GM19025 (cell line): Measurements from ENCODE around the gene POLG.

ENCODE experiments used
- ATAC-seq: cut with Tn5 transposase; IDR thresholded peaks from one replicate; pipeline ENCODE4 v1.9.1; 2021; ENCODE audit warnings: mild to moderate bottlenecking, low read depth, moderate library complexity; ENCODE audit not compliant: unreplicated experiment

POLG gene

DNA sequence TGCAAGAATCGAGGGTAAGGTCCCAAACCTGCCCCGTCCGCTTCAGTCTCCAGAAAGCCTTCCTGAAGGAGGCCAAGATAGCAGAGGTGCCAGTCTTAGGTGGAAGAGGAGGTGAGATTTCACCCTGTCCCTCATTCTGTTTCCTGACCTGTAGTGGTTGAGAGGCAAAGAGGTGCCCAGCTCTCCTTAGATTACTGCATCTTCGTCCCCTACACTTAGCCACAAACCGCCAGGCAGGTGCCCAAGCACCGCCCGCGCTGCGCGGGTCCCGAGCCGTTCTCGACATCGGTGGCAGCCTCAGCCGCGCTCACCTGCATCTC lies 23.8 kb upstream of the POLG start:
- no peak for ATAC-seq

DNA sequence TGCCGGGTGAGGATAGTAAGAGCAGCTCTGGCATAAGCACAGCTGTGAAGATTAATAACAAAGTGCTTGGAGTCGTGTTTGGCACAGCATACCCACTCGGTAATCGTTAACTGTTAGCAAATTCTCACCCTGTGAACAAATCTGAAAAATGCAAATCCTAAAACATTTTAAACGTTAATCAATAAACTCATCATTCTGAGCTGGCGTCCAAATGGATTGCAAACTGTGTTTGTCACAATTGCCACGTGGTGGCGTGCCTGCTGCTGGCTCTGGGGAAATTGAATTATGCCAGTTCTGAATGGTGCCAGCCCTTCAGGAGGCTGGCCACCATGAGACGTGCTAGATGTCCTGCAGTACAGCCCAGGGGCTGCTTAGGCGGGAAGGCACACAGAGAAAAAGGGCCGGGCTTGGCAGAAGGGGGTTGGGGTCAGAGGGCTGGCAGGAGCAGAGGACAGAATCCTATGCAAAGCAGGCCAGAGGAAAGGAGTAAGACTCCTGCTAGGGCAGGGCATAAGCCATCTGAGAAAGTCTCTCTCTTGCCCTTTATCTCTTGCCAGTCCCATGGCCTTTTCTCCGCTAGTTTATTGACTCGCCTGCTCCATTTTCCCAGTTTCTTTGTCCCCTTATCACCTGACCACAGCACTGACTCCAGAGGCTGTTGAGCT lies 22.1 kb upstream of the POLG start:
- ATAC-seq = no peak

DNA sequence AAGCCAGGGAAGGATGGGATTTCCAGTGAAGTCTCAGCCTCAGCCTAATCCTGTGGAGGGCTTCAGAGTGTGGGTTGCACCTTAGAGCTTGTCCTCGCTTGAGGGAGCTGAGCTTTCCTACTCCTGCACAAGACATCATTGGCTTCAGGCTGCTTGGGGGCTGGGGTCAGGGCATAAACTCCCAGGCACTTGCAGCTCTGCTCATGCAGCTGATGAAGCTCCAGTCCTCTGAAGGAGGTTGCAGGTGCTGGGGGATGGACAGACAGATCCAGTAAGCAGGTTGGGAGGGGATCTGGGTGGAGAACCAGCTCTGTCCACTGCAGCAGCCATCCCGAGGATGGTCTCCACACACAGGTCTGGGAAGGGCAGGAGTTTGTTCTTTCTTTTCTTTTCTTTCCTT lies 19.4 kb upstream of the POLG start:
- ATAC-seq = no peak

DNA sequence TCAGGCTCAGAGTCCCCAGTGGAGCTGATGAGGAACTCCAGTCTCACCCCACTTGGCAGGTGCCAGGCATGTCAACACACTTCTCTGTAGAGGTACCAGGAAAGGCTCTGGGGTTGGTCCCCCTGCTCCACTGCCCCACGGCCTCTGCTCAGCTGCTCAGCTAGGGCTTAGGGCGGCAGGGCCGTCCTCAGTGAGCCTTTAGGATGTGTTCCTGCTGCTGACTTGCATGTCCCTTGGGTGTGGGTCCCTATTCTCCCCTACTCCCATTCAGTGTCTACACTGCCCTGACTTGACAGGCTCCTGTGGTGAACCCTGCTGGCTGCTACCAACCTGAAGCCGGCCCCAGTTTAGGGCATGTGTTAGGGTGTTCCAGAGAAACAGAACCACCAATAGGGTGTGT lies 17.9 kb upstream of the POLG start:
- ATAC-seq = no peak

DNA sequence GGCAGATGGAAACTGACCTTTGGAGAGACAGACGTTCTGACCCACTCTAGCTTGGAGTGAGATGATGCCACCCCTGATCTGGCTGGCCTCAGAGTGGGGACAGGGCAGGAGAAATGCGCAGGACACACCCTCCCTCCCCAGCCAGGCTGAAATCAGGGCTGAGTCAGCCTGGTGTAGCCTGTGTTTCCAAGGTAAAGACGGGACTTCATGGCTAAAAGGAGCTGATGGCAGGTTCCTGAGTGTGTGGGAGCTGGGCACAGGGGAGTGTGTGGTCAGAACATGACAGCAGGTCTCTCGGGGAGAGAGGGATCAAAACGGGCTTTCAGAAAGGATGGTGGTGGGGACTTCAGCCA lies 14.6 kb upstream of the POLG start:
- no peak for ATAC-seq

DNA sequence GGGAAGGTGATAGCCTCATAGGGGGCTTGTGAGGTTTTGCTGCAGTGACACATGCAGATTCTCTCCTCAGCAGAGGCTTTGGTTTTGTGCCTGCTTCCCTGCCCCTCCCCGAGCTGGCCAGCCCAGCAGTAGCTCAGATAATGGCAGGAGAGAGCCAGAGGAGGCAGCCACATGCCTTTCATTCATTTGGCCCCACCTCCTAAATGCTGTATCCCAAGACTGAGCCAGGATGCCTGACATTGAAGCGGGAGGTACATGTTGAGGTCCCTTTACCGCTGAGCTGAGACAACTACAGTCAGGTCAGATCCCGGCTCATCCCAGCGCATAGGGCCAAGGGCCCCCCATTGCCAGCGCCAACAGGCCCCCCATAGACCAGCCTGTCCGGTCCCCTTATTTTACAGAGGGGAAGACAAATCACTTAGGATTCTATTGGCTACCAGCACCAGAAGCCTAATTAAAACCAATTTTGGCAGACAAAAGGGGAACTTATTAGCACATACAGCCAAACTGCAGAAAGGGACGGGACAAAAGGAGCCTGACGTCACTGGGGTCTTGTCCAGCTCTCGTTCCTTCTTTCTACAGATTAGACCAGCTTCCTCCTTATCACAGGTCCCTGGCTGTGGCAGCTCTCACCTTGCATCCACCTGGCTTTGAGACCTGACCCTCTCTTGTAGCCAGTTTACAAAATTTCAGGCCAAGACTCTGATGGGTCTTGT lies 12.1 kb upstream of the POLG start:
- no peak for ATAC-seq

DNA sequence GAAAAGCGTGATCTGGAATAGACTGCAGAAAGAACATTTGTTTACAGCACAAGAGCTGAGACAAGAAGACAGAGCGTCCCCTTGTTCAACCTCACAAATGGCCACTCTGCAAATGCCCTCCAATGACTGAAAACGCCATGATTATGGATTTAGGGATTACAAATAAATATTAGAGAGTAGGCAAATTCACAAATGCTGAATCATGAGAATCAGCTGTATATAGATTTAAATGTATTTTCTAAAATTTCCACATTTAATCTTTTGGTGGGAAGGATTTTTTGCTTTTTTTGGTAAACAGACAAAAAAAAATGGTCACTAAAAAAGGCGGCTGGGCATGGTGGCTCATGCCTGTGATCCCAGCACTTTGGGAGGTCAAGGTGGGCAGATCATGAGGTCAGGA lies 10.6 kb upstream of the POLG start:
- ATAC-seq = no peak

DNA sequence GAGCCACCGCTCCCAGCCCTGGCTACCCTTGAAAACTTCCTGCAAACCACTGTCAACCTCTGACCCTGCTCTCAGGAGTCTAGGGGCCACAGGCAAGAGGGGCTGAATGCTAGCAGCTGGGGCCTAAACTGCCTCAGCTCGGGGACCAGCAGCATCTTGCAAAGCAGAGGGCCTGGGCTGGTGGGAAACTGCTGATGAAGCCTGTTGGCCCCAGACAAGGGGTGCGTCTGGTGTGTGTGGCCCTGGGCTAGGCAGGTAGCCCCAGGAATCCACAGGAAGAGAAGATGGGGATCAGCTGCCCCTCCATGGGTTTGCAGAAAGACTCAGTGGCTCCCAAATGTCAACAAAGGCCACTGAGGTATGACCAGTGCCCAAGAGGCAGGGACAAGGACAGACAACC lies 8.2 kb upstream of the POLG start:
- ATAC-seq = no peak

DNA sequence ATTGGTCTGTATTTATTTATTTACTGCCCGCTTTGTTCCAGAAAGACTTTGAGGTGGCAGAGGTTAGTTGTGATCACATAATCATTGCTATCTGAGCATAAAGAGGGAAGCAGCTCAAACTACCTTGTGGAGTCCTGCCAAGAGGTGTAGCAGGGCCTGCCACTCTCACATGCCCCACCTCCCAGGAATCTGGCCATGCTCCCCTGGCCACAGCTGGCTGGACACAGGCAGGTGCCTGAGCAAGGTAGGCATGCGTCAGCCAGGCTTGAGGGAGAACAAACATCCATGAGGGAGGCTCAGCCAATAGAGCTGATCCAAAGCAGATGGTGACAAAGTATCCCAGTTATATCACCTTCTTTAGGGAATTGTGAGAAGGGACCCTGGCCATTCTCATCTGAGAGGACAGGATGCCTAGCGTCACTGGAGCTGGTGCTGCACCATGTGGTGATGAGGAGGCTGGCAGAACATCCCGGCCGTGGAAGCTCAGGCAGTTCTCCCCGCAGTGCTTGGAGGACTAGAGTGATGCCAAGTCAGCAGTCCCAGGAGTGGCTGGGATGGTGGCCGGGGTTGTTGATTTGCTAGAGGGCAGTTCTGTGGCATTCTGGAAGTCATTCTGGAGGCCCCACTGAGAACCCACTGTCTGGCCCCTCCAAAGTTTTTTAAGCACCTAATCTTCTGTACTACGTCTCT lies 6.8 kb upstream of the POLG start:
- ATAC-seq = no peak

DNA sequence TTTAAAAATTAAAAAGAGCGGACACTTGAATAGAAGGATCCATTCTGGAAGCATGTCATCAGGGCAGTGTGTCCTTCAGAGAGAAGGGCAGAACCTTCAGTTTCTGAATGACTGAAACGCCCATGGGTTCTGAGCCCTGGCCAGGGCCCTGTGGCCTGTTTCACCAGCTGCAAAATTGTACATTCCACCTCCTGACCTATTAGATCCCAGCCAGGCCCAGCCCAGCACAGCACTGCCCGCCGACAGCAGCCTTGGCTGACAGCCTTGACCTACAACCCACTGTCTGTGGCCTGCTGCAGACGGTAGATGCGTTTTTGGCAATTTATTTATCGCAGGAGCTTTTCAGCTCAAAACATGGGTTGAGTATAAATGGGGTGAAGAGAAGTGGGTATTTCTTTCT lies 5.9 kb upstream of the POLG start:
- ATAC-seq = no peak

DNA sequence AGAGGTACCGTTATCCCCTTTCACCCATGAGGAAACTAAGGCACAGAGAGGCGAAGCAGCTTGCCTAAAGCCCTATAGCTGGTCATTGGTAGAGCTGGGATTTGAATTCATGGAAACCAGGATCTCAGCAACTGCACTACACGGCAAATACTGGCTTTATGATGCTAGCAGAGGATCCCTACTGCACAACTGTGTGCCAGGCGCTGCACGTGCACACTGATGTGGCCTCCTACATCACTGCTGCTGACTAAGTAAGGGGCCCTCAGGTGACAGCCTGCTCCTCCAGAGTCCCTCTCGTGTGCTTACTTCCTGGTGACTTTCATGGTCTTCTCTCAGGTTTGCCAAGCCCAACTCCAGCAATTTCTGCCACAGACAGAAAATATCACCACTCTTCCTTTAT lies 3.4 kb upstream of the POLG start:
- no peak for ATAC-seq

DNA sequence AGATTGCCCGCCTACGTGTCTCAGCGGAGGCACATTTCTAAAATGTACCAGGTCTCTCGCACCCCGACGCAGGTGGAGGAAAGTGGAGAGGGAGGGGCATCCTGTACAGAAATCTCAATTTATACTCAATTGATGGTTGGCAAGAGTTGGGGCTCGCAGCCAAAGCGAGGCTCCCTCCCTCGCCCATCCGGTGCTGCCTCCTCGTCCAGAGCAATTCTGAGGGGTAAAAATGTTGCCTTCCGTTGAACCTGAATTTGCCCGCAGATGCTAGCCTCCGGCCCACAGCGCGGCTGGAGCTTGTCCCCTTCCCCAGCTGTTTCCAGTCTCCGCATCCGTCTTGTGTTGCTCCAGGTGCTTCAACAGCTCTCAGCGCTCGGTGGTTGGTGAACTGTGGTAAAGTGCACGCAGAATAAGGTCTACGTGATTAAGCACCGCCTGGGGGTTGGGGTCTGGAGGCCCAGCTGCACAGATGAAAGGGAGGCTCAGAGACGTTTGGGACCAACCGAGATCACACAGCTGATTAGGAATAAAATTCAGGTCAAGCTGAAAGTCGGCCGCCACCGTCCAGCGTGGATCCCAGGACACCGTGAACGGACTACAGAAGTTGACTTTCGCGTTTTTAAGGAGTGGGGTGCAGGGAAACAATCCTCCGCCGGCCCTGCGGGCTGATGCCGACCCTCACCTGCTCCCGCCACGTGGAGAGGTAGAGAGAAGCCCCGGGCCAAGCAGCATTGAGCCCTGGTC lies 846 bp upstream of the POLG start:
- no peak for ATAC-seq

DNA sequence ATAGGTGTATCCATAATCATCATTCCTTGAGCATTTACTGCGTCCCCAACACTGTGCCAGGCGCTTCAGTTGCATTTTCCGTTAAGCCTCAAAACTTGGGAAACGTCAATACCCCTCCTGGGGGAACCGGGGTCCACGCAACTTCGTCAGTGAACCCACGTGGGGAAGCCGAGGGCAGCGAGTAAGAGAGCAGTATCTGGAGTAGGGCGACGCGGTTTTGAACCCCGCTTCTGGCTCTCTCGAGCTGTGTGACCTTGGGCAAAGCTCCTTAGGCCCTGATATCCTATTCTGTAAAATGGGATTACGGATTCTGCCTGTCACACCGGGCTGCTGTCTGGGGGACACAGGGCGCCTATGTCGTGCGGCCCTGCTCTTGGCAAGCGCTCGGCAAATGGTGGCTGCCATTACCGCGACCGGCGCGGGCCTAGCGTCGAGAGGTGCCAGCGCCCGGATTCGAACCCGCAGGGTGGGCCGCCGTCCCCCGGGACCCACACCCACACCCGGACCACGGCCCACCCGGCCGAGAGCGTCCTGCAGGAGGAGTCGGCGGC lies 590 bp downstream of the POLG start:
- no peak for ATAC-seq

DNA sequence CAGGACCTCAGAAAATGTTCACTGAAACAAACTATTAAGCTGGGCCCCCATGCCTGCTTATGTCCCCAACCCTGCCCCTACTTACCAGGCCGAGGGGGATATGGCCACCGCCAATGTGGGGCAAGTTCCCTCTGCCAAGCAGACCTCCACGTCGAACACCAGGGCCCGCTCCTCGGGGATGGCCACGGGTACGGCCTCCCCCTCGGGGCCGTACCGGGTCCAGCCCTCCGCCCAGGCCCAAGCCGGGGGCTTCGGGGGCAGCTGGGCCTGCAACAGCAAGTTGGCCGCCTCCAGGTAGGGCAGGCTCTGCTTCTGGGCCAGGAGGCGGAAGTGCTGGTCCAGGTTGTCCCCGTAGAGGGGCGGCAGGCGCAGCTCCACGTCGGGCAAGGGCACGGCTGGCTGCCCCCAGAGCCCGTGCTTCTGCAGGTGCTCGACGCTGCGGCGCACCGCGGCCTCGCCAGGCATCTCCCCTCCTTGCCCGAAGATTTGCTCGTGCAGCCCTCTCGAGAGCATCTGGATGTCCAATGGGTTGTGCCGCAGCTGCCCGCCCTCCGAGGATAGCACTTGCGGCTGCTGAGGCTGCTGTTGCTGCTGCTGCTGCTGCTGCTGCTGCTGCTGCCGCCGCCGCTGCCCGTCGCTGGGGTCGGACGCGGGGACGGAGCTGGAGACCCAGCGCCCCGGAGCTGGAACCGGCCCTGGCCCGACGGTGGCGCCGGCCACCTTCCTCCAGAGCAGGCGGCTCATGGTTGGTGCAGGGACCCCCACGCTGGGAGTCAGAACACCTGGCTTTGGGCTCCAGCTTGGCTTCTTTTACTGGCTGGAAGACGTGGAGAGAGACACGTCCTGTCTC lies 1.4 kb downstream of the POLG start:
- no peak for ATAC-seq

DNA sequence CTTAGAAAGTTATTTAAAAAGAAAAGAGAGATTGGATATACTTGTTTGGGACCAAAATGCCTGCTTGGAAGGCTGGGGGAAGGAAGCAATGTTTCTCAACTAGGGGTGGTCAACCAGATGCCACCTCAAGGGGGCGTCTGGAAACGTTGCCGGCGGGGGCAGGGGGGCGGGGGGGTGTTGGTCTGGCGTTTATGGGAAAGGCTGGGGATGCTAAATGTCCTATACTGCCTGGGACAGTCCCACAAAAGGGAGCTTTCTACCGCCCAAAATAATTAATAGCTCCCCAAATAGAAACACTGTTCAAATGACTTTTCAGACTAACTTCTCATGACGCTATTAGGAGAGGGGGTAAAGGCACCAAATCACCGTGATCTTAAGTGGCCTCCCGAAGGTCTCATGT lies 2.2 kb downstream of the POLG start:
- ATAC-seq = no peak

DNA sequence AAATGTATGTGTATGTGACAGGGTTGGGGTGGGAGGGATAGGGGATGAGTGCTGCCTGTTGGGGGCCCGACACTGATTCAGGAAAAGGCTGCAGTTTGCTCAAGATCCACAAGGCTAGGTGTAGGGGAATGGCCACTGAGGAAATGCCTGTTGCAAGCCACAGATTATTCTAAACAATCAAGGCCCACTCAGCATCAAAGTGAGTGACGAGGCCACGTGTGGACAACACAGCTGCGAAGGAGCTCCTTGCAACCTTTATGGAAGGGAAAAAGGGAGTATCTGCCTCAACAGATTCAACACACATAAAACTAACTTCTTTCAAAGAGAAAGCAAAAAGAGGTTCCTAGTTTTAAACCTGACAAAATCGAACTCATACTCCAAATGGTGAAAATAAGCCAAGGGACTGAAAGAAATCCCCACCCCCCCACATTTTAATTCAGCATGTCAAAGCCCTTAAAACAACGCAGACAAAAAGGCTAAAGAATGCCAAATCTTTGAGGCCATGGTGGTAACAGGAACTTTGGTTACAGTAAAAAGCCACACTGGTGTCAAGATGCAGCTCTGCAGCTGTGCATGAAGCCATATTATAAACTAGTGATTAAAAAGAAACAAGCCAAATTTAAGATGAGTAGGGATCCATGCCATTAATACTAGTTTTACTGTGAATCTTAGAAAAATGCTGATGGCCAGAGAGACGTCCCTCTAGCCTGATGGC lies 3.6 kb downstream of the POLG start:
- ATAC-seq = no peak

DNA sequence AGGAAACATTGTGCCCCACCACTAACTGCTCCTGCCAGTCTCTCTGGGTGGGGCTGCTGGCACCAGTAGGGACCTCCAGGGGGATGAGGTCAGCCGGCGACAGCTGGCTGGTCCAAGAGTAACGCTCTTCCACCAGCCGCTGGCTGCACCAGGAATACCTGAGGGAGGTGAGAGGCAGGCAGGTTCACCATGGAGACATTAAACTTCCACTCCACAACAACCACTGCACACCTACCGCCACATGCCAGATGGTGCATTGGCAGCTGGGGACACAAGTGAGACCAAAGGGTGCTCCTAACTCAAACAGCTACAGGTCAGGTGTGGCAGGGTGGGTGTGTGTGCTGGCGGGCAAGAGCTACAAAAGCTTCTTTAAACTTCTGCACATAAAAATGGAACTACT lies 4.5 kb downstream of the POLG start:
- ATAC-seq = no peak

DNA sequence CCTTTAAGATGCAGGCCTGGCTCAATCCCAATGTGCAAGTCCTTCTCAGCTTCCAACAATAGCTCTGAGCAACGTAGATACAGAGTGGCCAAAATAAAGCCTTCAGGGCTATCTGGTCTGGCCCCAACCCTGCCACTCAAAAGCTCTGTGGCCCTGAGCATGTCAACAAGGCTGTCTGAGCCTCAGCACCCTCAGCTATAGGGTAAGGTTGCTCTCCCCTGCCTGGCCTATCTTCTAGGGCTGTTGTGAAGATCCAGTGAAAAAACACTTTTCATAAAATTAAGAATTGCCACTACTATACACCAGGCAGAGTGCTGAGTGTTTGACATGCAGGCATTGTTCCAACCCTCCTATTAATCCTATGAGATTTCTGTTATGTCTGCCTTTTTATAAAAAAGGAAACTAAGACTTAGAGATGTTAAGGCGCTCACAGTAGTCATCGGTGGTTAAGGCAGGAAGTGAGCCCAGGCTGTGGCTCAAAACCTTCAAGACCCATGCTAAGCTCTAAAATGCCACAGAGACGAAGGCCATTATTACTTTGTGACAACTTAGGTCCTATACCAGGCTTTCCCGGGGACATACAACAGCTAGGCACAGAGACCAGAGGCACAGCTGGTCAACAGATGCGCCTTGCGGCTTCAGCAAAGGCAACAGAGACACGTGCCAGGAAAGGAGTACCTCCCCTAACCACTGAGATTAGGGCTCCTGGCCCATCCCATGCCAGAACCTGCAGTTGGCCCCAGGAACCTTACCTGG lies 5.1 kb downstream of the POLG start:
- no peak for ATAC-seq
